ENCODE results near the gene SLITRK2.

DNA sequence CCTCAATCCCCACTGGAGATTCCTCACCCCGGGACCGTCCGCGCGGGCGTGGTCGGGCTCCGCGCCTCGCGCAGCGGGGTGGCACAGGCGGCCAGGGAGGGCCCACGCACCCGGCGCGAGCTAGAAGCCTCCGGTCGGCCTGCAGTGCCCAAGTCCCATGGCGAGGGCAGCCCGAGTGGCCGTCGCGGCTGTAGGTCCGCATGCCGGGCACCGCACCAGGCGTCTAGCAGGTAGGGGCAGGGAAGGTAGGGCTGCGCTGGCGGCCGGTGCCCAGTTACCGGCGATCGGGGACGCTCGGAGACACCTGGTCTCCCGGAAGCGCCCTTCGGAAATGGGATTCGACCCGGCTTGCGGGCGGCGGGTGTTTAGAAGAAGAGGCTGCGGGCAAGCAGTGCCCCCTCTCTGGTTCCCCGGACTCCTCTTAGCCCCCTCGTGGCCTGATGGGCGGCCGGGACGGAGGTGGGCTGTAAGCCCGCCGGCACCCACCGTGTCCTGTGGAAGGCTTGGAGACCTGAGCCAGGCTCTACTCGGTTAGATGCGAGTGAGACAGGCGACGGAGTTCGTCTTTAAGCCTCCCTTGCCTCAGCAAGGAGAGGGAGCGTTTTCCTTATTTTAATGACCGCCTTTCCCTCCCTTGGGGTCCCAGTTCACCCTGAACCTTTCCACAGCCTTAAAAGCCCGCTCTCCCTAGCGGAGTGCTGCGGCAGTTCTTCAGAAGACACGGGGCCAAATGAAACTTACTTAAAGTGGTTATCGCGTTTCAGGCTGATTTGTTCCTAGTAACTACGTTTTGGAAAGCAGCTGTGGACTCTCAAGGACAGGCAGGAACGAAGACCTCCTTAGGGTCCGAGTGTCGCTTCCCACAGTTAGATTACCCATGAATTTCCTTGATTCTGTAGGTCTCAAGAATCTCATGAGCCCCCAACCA is 821 bp downstream of the SLITRK2 start:
- TF ChIP-seq, protein P1, sequence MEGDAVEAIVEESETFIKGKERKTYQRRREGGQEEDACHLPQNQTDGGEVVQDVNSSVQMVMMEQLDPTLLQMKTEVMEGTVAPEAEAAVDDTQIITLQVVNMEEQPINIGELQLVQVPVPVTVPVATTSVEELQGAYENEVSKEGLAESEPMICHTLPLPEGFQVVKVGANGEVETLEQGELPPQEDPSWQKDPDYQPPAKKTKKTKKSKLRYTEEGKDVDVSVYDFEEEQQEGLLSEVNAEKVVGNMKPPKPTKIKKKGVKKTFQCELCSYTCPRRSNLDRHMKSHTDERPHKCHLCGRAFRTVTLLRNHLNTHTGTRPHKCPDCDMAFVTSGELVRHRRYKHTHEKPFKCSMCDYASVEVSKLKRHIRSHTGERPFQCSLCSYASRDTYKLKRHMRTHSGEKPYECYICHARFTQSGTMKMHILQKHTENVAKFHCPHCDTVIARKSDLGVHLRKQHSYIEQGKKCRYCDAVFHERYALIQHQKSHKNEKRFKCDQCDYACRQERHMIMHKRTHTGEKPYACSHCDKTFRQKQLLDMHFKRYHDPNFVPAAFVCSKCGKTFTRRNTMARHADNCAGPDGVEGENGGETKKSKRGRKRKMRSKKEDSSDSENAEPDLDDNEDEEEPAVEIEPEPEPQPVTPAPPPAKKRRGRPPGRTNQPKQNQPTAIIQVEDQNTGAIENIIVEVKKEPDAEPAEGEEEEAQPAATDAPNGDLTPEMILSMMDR (IDR thresholded peaks at IDR 0.05; ENCODE audit: poor library complexity) = no peak
- TF ChIP-seq EZH2phosphoT487 (IDR thresholded peaks at IDR 0.05; ENCODE audit: low read depth, severe bottlenecking, unreplicated experiment) (no peak), EZH2 (IDR thresholded peaks at IDR 0.05; ENCODE audit: borderline replicate concordance) (peak; percentile 81)
